ENCODE data around the gene RRBP1. TPM values are rescaled to one million over a fixed set of nuclear protein-coding genes. Genes with fewer than 3 reads are reported as not detected.

RRBP1 gene
- total and polyA plus RNA-seq, 4 donors, result 106 to 208 (median 127) TPM

GRCh38 chr20:17678886-17679285, 3.2 kb downstream of the RRBP1 start:
- 82 to 91% methylated on average over 3 of the region's 3 CpGs for WGBS, 2 donors
- no peak overlapping the region for H3K27ac ChIP-seq (ENCODE audit: low read depth in 1 of 2, low read length in 1 of 2)
- H3K4me1 ChIP-seq (ENCODE audit: control insufficient read depth in 5 of 5, insufficient read depth in 5 of 5, low read length in 5 of 5), result peaks cover 0 to 36% (median 18%) of the 10 kb centered on the region in 5 donors

GRCh38 chr20:17678295-17678694, 3.7 kb downstream of the RRBP1 start:
- no peaks in the 10 kb centered on the region for H3K9me3 ChIP-seq (ENCODE audit: control insufficient read depth in 4 of 4, insufficient read depth in 3 of 4, low read length in 3 of 4)
- H3K4me3 ChIP-seq, result no peak overlapping the region
- TF ChIP-seq CTCF (IDR thresholded peaks at IDR 0.05; ENCODE audit: control extremely low read depth, extremely low read depth), result no peak
- peaks cover 0 to 16% (median 6%) of the 10 kb centered on the region in 4 donors for H3K36me3 ChIP-seq (ENCODE audit: control insufficient read depth in 4 of 4, insufficient read depth in 4 of 4, low read length in 4 of 4)
- no peak for DNase-seq
- peaks cover 0 to 32% (median 14%) of the 10 kb centered on the region in 5 donors for H3K4me1 ChIP-seq (ENCODE audit: control insufficient read depth in 5 of 5, insufficient read depth in 5 of 5, low read length in 5 of 5)
- ATAC-seq (ENCODE audit: insufficient read depth, low FRiP score), result no peak
- 87 to 91% methylated on average over 2 of the region's 2 CpGs for WGBS, 2 donors
- no peaks in the 10 kb centered on the region for H3K27me3 ChIP-seq (ENCODE audit: control insufficient read depth in 3 of 3, insufficient read depth in 3 of 3, low read length in 2 of 3)
- no peak overlapping the region for H3K9ac ChIP-seq (ENCODE audit: insufficient read depth in 1 of 2, low read length in 2 of 2)
- H3K27ac ChIP-seq (ENCODE audit: low read depth in 1 of 2, low read length in 1 of 2), result peak overlapping the region in 1 of 2 donors; percentile 61

More at GRCh38 chr20:17678886-17679285, 3.2 kb downstream of the RRBP1 start:
- DNase-seq (no peak), ATAC-seq (ENCODE audit: insufficient read depth, low FRiP score) (no peak)
- no peak overlapping the region for H3K4me3 ChIP-seq
- no peaks in the 10 kb centered on the region for H3K27me3 ChIP-seq (ENCODE audit: control insufficient read depth in 3 of 3, insufficient read depth in 3 of 3, low read length in 2 of 3)
- H3K36me3 ChIP-seq (ENCODE audit: control insufficient read depth in 4 of 4, insufficient read depth in 4 of 4, low read length in 4 of 4), result peaks cover 0 to 16% (median 6%) of the 10 kb centered on the region in 4 donors
- no peaks in the 10 kb centered on the region for H3K9me3 ChIP-seq (ENCODE audit: control insufficient read depth in 4 of 4, insufficient read depth in 3 of 4, low read length in 3 of 4)
- H3K9ac ChIP-seq (ENCODE audit: insufficient read depth in 1 of 2, low read length in 2 of 2), result no peak overlapping the region
- TF ChIP-seq CTCF (IDR thresholded peaks at IDR 0.05; ENCODE audit: control extremely low read depth, extremely low read depth), result no peak

GRCh38 chr20:17676942-17677341, 5.1 kb downstream of the RRBP1 start:
- no peak for TF ChIP-seq CTCF (IDR thresholded peaks at IDR 0.05; ENCODE audit: control extremely low read depth, extremely low read depth)
- H3K36me3 ChIP-seq (ENCODE audit: control insufficient read depth in 4 of 4, insufficient read depth in 4 of 4, low read length in 4 of 4), result peaks cover 0 to 21% (median 6%) of the 10 kb centered on the region in 4 donors
- DNase-seq (no peak), ATAC-seq (ENCODE audit: insufficient read depth, low FRiP score) (no peak)
- no peaks in the 10 kb centered on the region for H3K9me3 ChIP-seq (ENCODE audit: control insufficient read depth in 4 of 4, insufficient read depth in 3 of 4, low read length in 3 of 4)
- H3K4me3 ChIP-seq, result no peak overlapping the region
- no peak overlapping the region for H3K9ac ChIP-seq (ENCODE audit: insufficient read depth in 1 of 2, low read length in 2 of 2)
- 96 to 98% methylated on average over 2 of the region's 2 CpGs for WGBS, 2 donors
- no peaks in the 10 kb centered on the region for H3K27me3 ChIP-seq (ENCODE audit: control insufficient read depth in 3 of 3, insufficient read depth in 3 of 3, low read length in 2 of 3)
- no peak overlapping the region for H3K27ac ChIP-seq (ENCODE audit: low read depth in 1 of 2, low read length in 1 of 2)
- peaks cover 0 to 24% (median 13%) of the 10 kb centered on the region in 5 donors for H3K4me1 ChIP-seq (ENCODE audit: control insufficient read depth in 5 of 5, insufficient read depth in 5 of 5, low read length in 5 of 5)

GRCh38 chr20:17676378-17676759, 5.7 kb downstream of the RRBP1 start:
- peaks cover 0 to 24% (median 13%) of the 10 kb centered on the region in 5 donors for H3K4me1 ChIP-seq (ENCODE audit: control insufficient read depth in 5 of 5, insufficient read depth in 5 of 5, low read length in 5 of 5)
- no peak overlapping the region for H3K9ac ChIP-seq (ENCODE audit: insufficient read depth in 1 of 2, low read length in 2 of 2)
- H3K9me3 ChIP-seq (ENCODE audit: control insufficient read depth in 4 of 4, insufficient read depth in 3 of 4, low read length in 3 of 4), result no peaks in the 10 kb centered on the region
- H3K27ac ChIP-seq (ENCODE audit: low read depth in 1 of 2, low read length in 1 of 2), result no peak overlapping the region
- H3K36me3 ChIP-seq (ENCODE audit: control insufficient read depth in 4 of 4, insufficient read depth in 4 of 4, low read length in 4 of 4), result peaks cover 2 to 24% (median 7%) of the 10 kb centered on the region in 4 donors
- DNase-seq (no peak), ATAC-seq (ENCODE audit: insufficient read depth, low FRiP score) (no peak)
- no peaks in the 10 kb centered on the region for H3K27me3 ChIP-seq (ENCODE audit: control insufficient read depth in 3 of 3, insufficient read depth in 3 of 3, low read length in 2 of 3)
- 93 to 94% methylated on average over 4 of the region's 4 CpGs for WGBS, 2 donors
- no peak overlapping the region for H3K4me3 ChIP-seq
- TF ChIP-seq CTCF (IDR thresholded peaks at IDR 0.05; ENCODE audit: control extremely low read depth, extremely low read depth), result no peak
